SU-DHL-6 (cell line): ENCODE results near the gene UBASH3A.

Experiments
- H2AFZ ChIP-seq: fragments of 200-600 bp; sonication (generic); 2 replicates; pipeline ENCODE4 v1.6.1; 2014; ENCODE audit warnings: low read depth, mild to moderate bottlenecking, moderate library complexity, mixed read lengths, antibody characterized with exemption, low read length; ENCODE audit not compliant: severe bottlenecking
- H3F3A ChIP-seq: fragments of 200-600 bp; shearing (Covaris generic); 2 replicates; pipeline ENCODE4 v1.6.0; 2016; ENCODE audit warnings: antibody characterized with exemption, mild to moderate bottlenecking; ENCODE audit not compliant: insufficient read depth
- H3K27ac ChIP-seq: fragments of 200-600 bp; sonication (generic); 2 replicates; pipeline ENCODE4 v1.5.1; 2016; ENCODE audit warnings: low read depth, mild to moderate bottlenecking, low read length, moderate library complexity, mixed read lengths
- H3K27me3 ChIP-seq: fragments of 200-600 bp; sonication (generic), shearing (Covaris generic); 2 replicates; pipeline ENCODE4 v1.6.0; 2014; ENCODE audit warnings: mild to moderate bottlenecking, low read length
- H3K36me3 ChIP-seq: fragments of 200-600 bp; sonication (generic); 2 replicates; pipeline ENCODE4 v1.6.1; 2014; ENCODE audit warnings: mild to moderate bottlenecking, low read length, mixed read lengths
- H3K4me2 ChIP-seq: fragments of 300-600, 200-600 bp; shearing (Covaris generic), sonication (generic); 2 replicates; pipeline ENCODE4 v1.6.0; 2014; ENCODE audit warnings: low read length, low read depth, mild to moderate bottlenecking; ENCODE audit not compliant: poor library complexity, severe bottlenecking
- H3K4me3 ChIP-seq: fragments of 200-600 bp; sonication (generic); 2 replicates; pipeline ENCODE4 v1.5.1; 2014; ENCODE audit warnings: antibody characterized with exemption, low read length, mild to moderate bottlenecking, mixed read lengths; ENCODE audit not compliant: insufficient read depth, poor library complexity, severe bottlenecking
- H3K79me2 ChIP-seq: fragments of 200-600 bp; sonication (generic); 2 replicates; pipeline ENCODE4 v1.6.1; 2014; ENCODE audit warnings: mild to moderate bottlenecking, low read length, moderate library complexity; ENCODE audit not compliant: insufficient read depth
- H3K9ac ChIP-seq: fragments of 200-600 bp; sonication (generic); 2 replicates; pipeline ENCODE4 v1.7.0; 2014; ENCODE audit warnings: mild to moderate bottlenecking, low read length
- H3K9me2 ChIP-seq: fragments of 200-600 bp; sonication (generic); replicated peaks from 2 replicates; pipeline ENCODE4 v1.6.1; 2014; ENCODE audit warnings: low read length; ENCODE audit not compliant: insufficient read depth
- H3K9me3 ChIP-seq: fragments of 200-600 bp; sonication (generic); 2 replicates; pipeline ENCODE4 v1.6.1; 2014; ENCODE audit warnings: low read length, mixed read lengths; ENCODE audit not compliant: insufficient read depth
- H4K20me1 ChIP-seq: fragments of 200-600 bp; sonication (generic); 2 replicates; pipeline ENCODE4 v1.6.1; 2014; ENCODE audit warnings: low read depth, mild to moderate bottlenecking, antibody characterized with exemption, low read length, moderate library complexity, mixed read lengths
- CTCF ChIP-seq: fragments of 200-600 bp; sonication (generic); IDR thresholded peaks from one replicate; pipeline ENCODE4 v1.5.1; 2017; ENCODE audit warnings: antibody characterized with exemption, mild to moderate bottlenecking, low read length, moderate library complexity; ENCODE audit not compliant: insufficient read depth, poor library complexity, severe bottlenecking
- EZH2phosphoT487 ChIP-seq: fragments of 200-600 bp; sonication (generic), shearing (Covaris generic); conservative IDR thresholded peaks from 2 replicates; pipeline ENCODE4 v1.6.1; 2018; ENCODE audit warnings: mild to moderate bottlenecking, antibody characterized with exemption, low read length, moderate library complexity, mixed read lengths

The UBASH3A gene

GRCh38 chr21:42444745-42445059 is 41.0 kb downstream of the UBASH3A start:
- no peak overlapping the region for H3K4me2 ChIP-seq
- no peaks in the 10 kb centered on the region for H3K27me3 ChIP-seq
- H3K9me3 ChIP-seq = no peaks in the 10 kb centered on the region
- no peaks in the 10 kb centered on the region for H3F3A ChIP-seq
- H3K4me3 ChIP-seq = no peak overlapping the region
- H3K27ac ChIP-seq = no peak overlapping the region
- no peaks in the 10 kb centered on the region for H3K79me2 ChIP-seq
- no peaks in the 10 kb centered on the region for H3K9me2 ChIP-seq
- TF ChIP-seq CTCF (no peak), EZH2phosphoT487 (no peak)
- H2AFZ ChIP-seq = no peak overlapping the region
- H3K36me3 ChIP-seq = no peaks in the 10 kb centered on the region
- no peak overlapping the region for H3K9ac ChIP-seq
- H4K20me1 ChIP-seq = no peaks in the 10 kb centered on the region

GRCh38 chr21:42445311-42445710 is 41.6 kb downstream of the UBASH3A start:
- no peak overlapping the region for H3K4me2 ChIP-seq
- no peak overlapping the region for H3K4me3 ChIP-seq
- no peak overlapping the region for H3K27ac ChIP-seq
- no peaks in the 10 kb centered on the region for H4K20me1 ChIP-seq
- no peaks in the 10 kb centered on the region for H3K9me2 ChIP-seq
- H3K9me3 ChIP-seq = no peaks in the 10 kb centered on the region
- no peaks in the 10 kb centered on the region for H3K79me2 ChIP-seq
- no peak for TF ChIP-seq CTCF
- no peak for TF ChIP-seq EZH2phosphoT487
- no peak overlapping the region for H3K9ac ChIP-seq
- no peaks in the 10 kb centered on the region for H3K36me3 ChIP-seq
- no peaks in the 10 kb centered on the region for H3K27me3 ChIP-seq
- no peaks in the 10 kb centered on the region for H3F3A ChIP-seq
- H2AFZ ChIP-seq = no peak overlapping the region

- H4K20me1 ChIP-seq = no peaks in the 10 kb centered on the region
- no peaks in the 10 kb centered on the region for H3F3A ChIP-seq
- no peak overlapping the region for H3K9ac ChIP-seq
- H3K27me3 ChIP-seq = no peaks in the 10 kb centered on the region
- no peaks in the 10 kb centered on the region for H3K9me2 ChIP-seq
- H3K9me3 ChIP-seq = no peaks in the 10 kb centered on the region
- H2AFZ ChIP-seq = no peak overlapping the region
- no peak overlapping the region for H3K27ac ChIP-seq
- no peak overlapping the region for H3K4me2 ChIP-seq
- no peak overlapping the region for H3K4me3 ChIP-seq
- no peaks in the 10 kb centered on the region for H3K36me3 ChIP-seq
- no peaks in the 10 kb centered on the region for H3K79me2 ChIP-seq
- no peak for TF ChIP-seq CTCF
- no peak for TF ChIP-seq EZH2phosphoT487
Observed at GRCh38 chr21:42446531-42446930, 42.8 kb downstream of the UBASH3A start.

GRCh38 chr21:42447182-42447581 is 43.5 kb downstream of the UBASH3A start:
- no peak overlapping the region for H2AFZ ChIP-seq
- no peaks in the 10 kb centered on the region for H4K20me1 ChIP-seq
- H3K27ac ChIP-seq = no peak overlapping the region
- no peaks in the 10 kb centered on the region for H3K36me3 ChIP-seq
- no peak overlapping the region for H3K4me2 ChIP-seq
- H3K79me2 ChIP-seq = no peaks in the 10 kb centered on the region
- H3K9ac ChIP-seq = no peak overlapping the region
- H3K4me3 ChIP-seq = no peak overlapping the region
- no peaks in the 10 kb centered on the region for H3K9me2 ChIP-seq
- H3F3A ChIP-seq = no peaks in the 10 kb centered on the region
- H3K9me3 ChIP-seq = no peaks in the 10 kb centered on the region
- no peaks in the 10 kb centered on the region for H3K27me3 ChIP-seq
- TF ChIP-seq CTCF (no peak), EZH2phosphoT487 (no peak)
